Trophoblast cell (in vitro differentiated cells and primary cell): Measurements from ENCODE around the gene SETD6.
A peak's percentile ranks its signal among the peaks of the same experiment; 100 is the strongest.

Source experiments
- DNase-seq, 2 donors: peaks; one replicate each; pipeline ENCODE4 v3.0.0-alpha.2; 2016
- H2AFZ ChIP-seq: 2 replicates; pipeline ENCODE4 v1.6.1; 2013; ENCODE audit warnings: low read length, moderate library complexity, mild to moderate bottlenecking; ENCODE audit not compliant: insufficient read depth, poor library complexity
- H2AK5ac ChIP-seq: 2 replicates; pipeline ENCODE4 v1.6.1; 2013; ENCODE audit warnings: mild to moderate bottlenecking, low read length
- H2BK120ac ChIP-seq: 2 replicates; pipeline ENCODE4 v1.6.1; 2013; ENCODE audit warnings: low read length, mild to moderate bottlenecking, moderate library complexity; ENCODE audit not compliant: insufficient read depth, poor library complexity
- H2BK12ac ChIP-seq: 2 replicates; pipeline ENCODE4 v1.6.1; 2013; ENCODE audit warnings: mild to moderate bottlenecking, low read length, moderate library complexity
- H2BK5ac ChIP-seq: 2 replicates; pipeline ENCODE4 v1.6.1; 2013; ENCODE audit warnings: low read length, low read depth, moderate library complexity, mild to moderate bottlenecking; ENCODE audit not compliant: poor library complexity
- H3K14ac ChIP-seq: 2 replicates; pipeline ENCODE4 v1.6.1; 2013; ENCODE audit warnings: mild to moderate bottlenecking, low read length
- H3K18ac ChIP-seq: 2 replicates; pipeline ENCODE4 v1.6.1; 2013; ENCODE audit warnings: mild to moderate bottlenecking, low read length
- H3K23ac ChIP-seq: 2 replicates; pipeline ENCODE4 v1.6.1; 2013; ENCODE audit warnings: low read length
- H3K27ac ChIP-seq: 2 replicates; pipeline ENCODE4 v1.5.1; 2013; ENCODE audit warnings: low read depth, mild to moderate bottlenecking, inconsistent platforms, low read length, moderate library complexity
- H3K27me3 ChIP-seq: 2 replicates; pipeline ENCODE4 v1.6.1; 2013; ENCODE audit warnings: inconsistent platforms, mild to moderate bottlenecking, low read length, moderate library complexity; ENCODE audit not compliant: insufficient read depth
- H3K36me3 ChIP-seq, 2 experiments: 1 replicate in 1 of 2; 2 replicates in 1 of 2; pipeline ENCODE4 v1.6.1; 2013; ENCODE audit warnings: low read length in 2 of 2, mild to moderate bottlenecking in 2 of 2, moderate library complexity in 1 of 2; ENCODE audit not compliant: insufficient read depth in 2 of 2, control insufficient read depth in 1 of 2
- H3K4ac ChIP-seq: 2 replicates; pipeline ENCODE4 v1.6.1; 2013; ENCODE audit warnings: low read depth, mild to moderate bottlenecking, low read length, moderate library complexity
- H3K4me1 ChIP-seq, 2 experiments: 1 replicate in 1 of 2; 2 replicates in 1 of 2; pipeline ENCODE4 v1.6.1; 2013; ENCODE audit warnings: low read length in 2 of 2, mild to moderate bottlenecking in 2 of 2, moderate library complexity in 1 of 2; ENCODE audit not compliant: insufficient read depth in 2 of 2, control insufficient read depth in 1 of 2
- H3K4me2 ChIP-seq: 2 replicates; pipeline ENCODE4 v1.6.1; 2013; ENCODE audit warnings: inconsistent platforms, mild to moderate bottlenecking, low read length, moderate library complexity
- H3K4me3 ChIP-seq: 2 replicates; pipeline ENCODE4 v1.5.1; 2013; ENCODE audit warnings: mild to moderate bottlenecking, low read depth, low read length, inconsistent platforms
- H3K79me1 ChIP-seq: one replicate; pipeline ENCODE4 v1.6.1; 2013; ENCODE audit warnings: low read length
- H3K79me2 ChIP-seq: 2 replicates; pipeline ENCODE4 v1.6.1; 2013; ENCODE audit warnings: low read length, mild to moderate bottlenecking; ENCODE audit not compliant: control insufficient read depth, insufficient read depth, poor library complexity
- H3K9ac ChIP-seq: 2 replicates; pipeline ENCODE4 v1.6.1; 2013; ENCODE audit warnings: mild to moderate bottlenecking, low read length
- H3K9me3 ChIP-seq: 2 replicates; pipeline ENCODE4 v1.6.1; 2013; ENCODE audit warnings: low read depth, mild to moderate bottlenecking, control low read depth, inconsistent platforms, low read length; ENCODE audit not compliant: insufficient read depth
- H4K12ac ChIP-seq: 2 replicates; pipeline ENCODE4 v1.6.1; 2013; ENCODE audit warnings: low read depth, mild to moderate bottlenecking, low read length, moderate library complexity
- H4K8ac ChIP-seq: 2 replicates; pipeline ENCODE4 v1.6.1; 2013; ENCODE audit warnings: low read depth, mild to moderate bottlenecking, low read length, moderate library complexity
- H4K91ac ChIP-seq: one replicate; pipeline ENCODE4 v1.6.1; 2013; ENCODE audit warnings: low read depth, mild to moderate bottlenecking, low read length, moderate library complexity
- WGBS: extraction: QIAGEN DNeasy Blood & Tissue Kit; methylation state at CpG from one replicate; pipeline ENCODE4 v1.1.7; 2013; ENCODE audit warnings: missing lambda C conversion rate; ENCODE audit not compliant: insufficient read length, insufficient coverage; ENCODE audit errors: extremely low coverage; 5-methylcytosine and 5-hydroxymethylcytosine counted together

The SETD6 gene

DNA sequence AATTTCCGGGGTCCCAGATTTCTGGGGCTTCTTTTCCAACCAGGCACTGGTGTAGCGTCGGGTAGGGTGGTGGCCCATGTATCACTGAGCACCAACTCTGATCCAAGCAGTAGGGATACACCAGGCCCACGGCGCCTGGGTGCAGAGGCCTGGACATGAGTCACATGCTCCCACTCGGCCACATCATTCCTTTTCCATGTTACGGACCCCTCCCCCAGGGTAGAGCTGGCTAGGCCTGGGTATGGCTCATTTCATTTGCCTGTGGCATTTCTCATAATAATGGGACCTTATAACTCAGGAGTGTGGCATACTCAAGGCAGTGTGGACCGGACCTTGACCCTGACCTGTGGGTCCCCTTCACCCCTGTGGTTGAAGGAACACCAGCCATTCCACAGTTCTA is 33.4 kb upstream of the SETD6 start:
- no peak for DNase-seq
- WGBS: no CpG with 5 or more reads among the region's 8 CpGs
- H2BK12ac ChIP-seq: no peak overlapping the region

DNA sequence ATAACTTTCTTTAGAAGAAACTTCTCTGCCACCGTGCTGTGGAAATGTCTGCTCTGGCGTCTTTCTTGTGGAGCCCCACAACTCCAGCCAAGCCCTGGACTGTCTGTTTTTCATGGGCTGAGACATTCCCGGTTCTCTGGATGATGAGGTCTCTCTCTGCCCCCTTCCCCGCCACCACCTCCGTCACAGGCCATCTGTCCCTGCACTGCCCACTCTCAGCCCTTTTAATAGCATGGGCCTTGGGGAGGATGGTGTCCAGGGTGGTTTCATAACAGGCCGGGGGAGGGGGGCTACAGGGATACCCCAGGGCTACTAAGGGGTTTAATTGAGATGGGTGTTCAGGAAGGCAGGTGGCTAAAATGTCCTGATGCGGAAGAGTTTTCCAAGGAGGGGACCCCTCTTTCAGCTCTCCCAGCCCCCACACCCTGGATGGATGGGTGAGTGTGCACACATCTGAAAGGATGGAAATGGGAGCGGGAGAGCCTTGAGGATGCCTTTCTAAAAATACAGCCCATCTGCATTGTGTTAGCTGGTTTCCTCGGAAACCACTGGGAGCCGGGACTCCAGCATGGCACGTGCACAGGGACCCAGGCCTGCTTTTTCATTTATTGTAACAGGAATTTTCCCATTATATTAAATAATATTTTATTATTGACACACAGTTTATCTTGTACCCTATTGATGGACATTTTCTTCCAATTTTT is 30.0 kb upstream of the SETD6 start:
- no peak overlapping the region for H3K4me2 ChIP-seq
- no peak overlapping the region for H2BK120ac ChIP-seq
- no peak overlapping the region for H2AFZ ChIP-seq
- H2BK12ac ChIP-seq: no peak overlapping the region
- no peaks in the 10 kb centered on the region for H3K79me1 ChIP-seq
- H3K9ac ChIP-seq: no peak overlapping the region
- no peak overlapping the region for H3K4ac ChIP-seq
- no peaks in the 10 kb centered on the region for H3K9me3 ChIP-seq
- H2BK5ac ChIP-seq: no peak overlapping the region
- no peak overlapping the region for H3K14ac ChIP-seq
- no peak overlapping the region for H3K23ac ChIP-seq
- H3K27me3 ChIP-seq: no peaks in the 10 kb centered on the region
- H3K27ac ChIP-seq: no peak overlapping the region
- H4K12ac ChIP-seq: no peak overlapping the region
- no peaks in the 10 kb centered on the region for H3K79me2 ChIP-seq
- no peak overlapping the region for H2AK5ac ChIP-seq
- no peak overlapping the region for H4K91ac ChIP-seq
- no peaks in the 10 kb centered on the region for H3K36me3 ChIP-seq
- no peak overlapping the region for H3K4me3 ChIP-seq
- no peak overlapping the region for H3K18ac ChIP-seq
- no CpG with 5 or more reads among the region's 11 CpGs for WGBS
- DNase-seq: no peak
- no peak overlapping the region for H4K8ac ChIP-seq
- peaks cover 2% of the 10 kb centered on the region in 2 experiments for H3K4me1 ChIP-seq

More for the DNA sequence above, 33.4 kb upstream of the SETD6 start:
- H3K4me3 ChIP-seq: no peak overlapping the region
- no peak overlapping the region for H2AK5ac ChIP-seq
- H3K27me3 ChIP-seq: no peaks in the 10 kb centered on the region
- H3K4me2 ChIP-seq: no peak overlapping the region
- H4K91ac ChIP-seq: no peak overlapping the region
- no peak overlapping the region for H3K27ac ChIP-seq
- no peaks in the 10 kb centered on the region for H3K79me1 ChIP-seq
- H2AFZ ChIP-seq: no peak overlapping the region
- H3K79me2 ChIP-seq: no peaks in the 10 kb centered on the region
- H3K9me3 ChIP-seq: no peaks in the 10 kb centered on the region
- H2BK120ac ChIP-seq: no peak overlapping the region
- H3K4me1 ChIP-seq: peaks cover 0 to 2% of the 10 kb centered on the region in 2 experiments
- no peak overlapping the region for H3K14ac ChIP-seq
- H3K9ac ChIP-seq: no peak overlapping the region
- no peak overlapping the region for H3K23ac ChIP-seq
- H3K36me3 ChIP-seq: no peaks in the 10 kb centered on the region
- H3K4ac ChIP-seq: no peak overlapping the region
- no peak overlapping the region for H4K8ac ChIP-seq
- H4K12ac ChIP-seq: no peak overlapping the region
- H2BK5ac ChIP-seq: no peak overlapping the region
- H3K18ac ChIP-seq: no peak overlapping the region

DNA sequence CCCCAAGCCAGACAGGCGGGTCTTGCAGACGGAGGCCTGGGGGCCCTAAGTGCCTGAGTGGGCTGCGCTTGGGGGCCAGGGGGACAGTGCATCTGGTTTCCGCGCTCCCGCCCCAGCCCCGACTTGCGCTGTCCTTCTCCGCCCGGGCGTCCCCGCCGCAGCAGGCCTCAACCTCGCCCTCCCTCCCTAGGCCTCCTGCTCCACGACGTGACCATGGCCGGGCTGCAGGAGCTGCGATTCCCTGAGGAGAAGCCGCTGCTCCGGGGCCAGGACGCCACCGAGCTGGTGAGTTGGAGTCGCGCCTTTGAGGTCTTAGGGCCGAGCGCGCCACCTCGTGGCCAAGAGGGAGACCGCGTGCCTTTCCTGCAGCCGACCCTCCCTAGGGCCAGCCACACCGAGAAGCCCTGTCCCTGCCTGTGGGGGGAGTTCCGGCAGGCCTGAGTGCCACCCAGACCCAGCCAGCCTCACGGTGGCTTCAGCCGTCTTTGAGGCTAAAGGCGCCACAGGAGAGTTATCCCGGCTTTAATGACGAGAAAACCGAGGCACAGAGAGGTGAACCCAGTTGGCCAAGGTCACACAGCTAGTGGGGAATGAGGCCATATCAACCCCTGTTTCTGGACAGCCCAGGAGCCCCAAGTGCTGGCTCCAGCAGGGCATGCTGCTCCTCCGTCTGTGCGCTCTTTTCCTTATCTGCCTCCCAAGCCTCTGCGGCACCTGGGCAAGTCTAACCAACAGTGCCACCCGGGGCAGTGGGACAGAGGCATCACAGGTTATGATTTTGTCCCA is 27.6 kb upstream of the SETD6 start:
- no peak overlapping the region for H4K8ac ChIP-seq
- H3K79me1 ChIP-seq: no peaks in the 10 kb centered on the region
- H3K27me3 ChIP-seq: no peaks in the 10 kb centered on the region
- H3K23ac ChIP-seq: no peak overlapping the region
- H3K79me2 ChIP-seq: no peaks in the 10 kb centered on the region
- H3K4ac ChIP-seq: no peak overlapping the region
- no peak overlapping the region for H2BK120ac ChIP-seq
- no peak overlapping the region for H3K9ac ChIP-seq
- H3K14ac ChIP-seq: no peak overlapping the region
- peak overlapping the region; percentile 13 for H4K12ac ChIP-seq
- H3K27ac ChIP-seq: no peak overlapping the region
- no peak overlapping the region for H4K91ac ChIP-seq
- peak; percentile 61 to 86 for DNase-seq
- H3K4me2 ChIP-seq: peak overlapping the region; percentile 19
- peak overlapping the region; percentile 20 for H3K4me3 ChIP-seq
- no peaks in the 10 kb centered on the region for H3K9me3 ChIP-seq
- H3K18ac ChIP-seq: no peak overlapping the region
- peak overlapping the region; percentile 55 for H2AFZ ChIP-seq
- H3K36me3 ChIP-seq: no peaks in the 10 kb centered on the region
- H2BK12ac ChIP-seq: no peak overlapping the region
- H2BK5ac ChIP-seq: no peak overlapping the region
- no peak overlapping the region for H2AK5ac ChIP-seq
- no CpG with 5 or more reads among the region's 43 CpGs for WGBS
- H3K4me1 ChIP-seq: peaks cover 0 to 2% of the 10 kb centered on the region in 2 experiments

DNA sequence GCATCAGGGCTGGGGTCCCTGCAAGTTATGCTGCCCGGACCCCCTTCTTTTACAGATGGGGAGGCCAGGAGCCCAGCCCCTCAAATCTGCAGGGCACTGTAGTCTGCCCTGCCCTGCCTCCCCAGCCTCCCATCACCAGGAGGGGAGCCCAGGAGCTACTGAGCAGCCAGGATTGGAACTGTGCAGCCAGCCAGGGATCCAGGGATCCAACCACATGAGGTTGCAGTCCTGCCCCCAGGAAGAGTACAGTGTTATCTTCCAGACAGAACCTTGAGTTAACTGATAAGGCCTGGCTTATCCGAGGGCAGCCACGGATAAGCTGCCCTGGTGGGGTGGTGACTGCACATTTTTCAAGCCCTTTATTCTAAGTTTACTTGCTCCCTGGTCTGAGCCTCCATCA is 26.8 kb upstream of the SETD6 start:
- Histone ChIP-seq H4K12ac (no peak overlapping the region), H2BK12ac (no peak overlapping the region), H3K4me1 (peaks cover 0 to 2% of the 10 kb centered on the region in 2 experiments), H3K79me1 (no peaks in the 10 kb centered on the region), H3K14ac (no peak overlapping the region), H4K91ac (no peak overlapping the region), H3K27ac (no peak overlapping the region), H2BK120ac (no peak overlapping the region), H4K8ac (no peak overlapping the region), H2AK5ac (no peak overlapping the region), H3K4me3 (no peak overlapping the region), H3K4me2 (no peak overlapping the region), H3K4ac (no peak overlapping the region), H3K9ac (no peak overlapping the region), H3K27me3 (no peaks in the 10 kb centered on the region), H2AFZ (no peak overlapping the region), H2BK5ac (no peak overlapping the region), H3K79me2 (no peaks in the 10 kb centered on the region), H3K9me3 (no peaks in the 10 kb centered on the region), H3K36me3 (no peaks in the 10 kb centered on the region), H3K23ac (no peak overlapping the region), H3K18ac (no peak overlapping the region)
- no peak for DNase-seq
- WGBS: no CpG with 5 or more reads among the region's 3 CpGs
